Activated CD4-positive, alpha-beta T cell treated with anti-CD3 and anti-CD28 coated beads, Interleukin-2, amount 10 ng/mL, durations not matched to agents 24 days and 14 days (primary cell): ENCODE measurements around the gene FHOD1. TPM values are rescaled to one million over a fixed set of nuclear protein-coding genes. Genes with fewer than 3 reads are reported as not detected.
A peak's percentile ranks its signal among the peaks of the same experiment; 100 is the strongest.

Experiments
- DNase-seq: peaks from one replicate; pipeline ENCODE4 v3.0.0; 2022
- H3K27ac Mint-ChIP-seq: one replicate; pipeline ENCODE4 v1.8.0; 2022; ENCODE audit warnings: mild to moderate bottlenecking, mixed read lengths
- H3K27me3 Mint-ChIP-seq: one replicate; pipeline ENCODE4 v1.8.0; 2022; ENCODE audit warnings: mixed read lengths
- H3K36me3 Mint-ChIP-seq: one replicate; pipeline ENCODE4 v1.8.0; 2022; ENCODE audit warnings: low read depth, mild to moderate bottlenecking, mixed read lengths
- H3K4me1 Mint-ChIP-seq: one replicate; pipeline ENCODE4 v1.8.0; 2021; ENCODE audit warnings: mixed read lengths
- H3K4me3 Mint-ChIP-seq: one replicate; pipeline ENCODE4 v1.8.0; 2022; ENCODE audit warnings: mild to moderate bottlenecking, moderate library complexity, mixed read lengths
- H3K9me3 Mint-ChIP-seq: one replicate; pipeline ENCODE4 v1.8.0; 2021; ENCODE audit warnings: mixed read lengths
- intact Hi-C: fragments of 100-400 bp; cut with micrococcal nuclease; formaldehyde crosslinking; loops from one replicate; pipeline ENCODE4 v1.15.1; 2023
- total RNA-seq: library from RNA; stranded (reverse); gene quantifications from 2 replicates; pipeline ENCODE4 v1.2.3, GENCODE V29; 2022

Gene FHOD1
- total RNA-seq, 1 donor from 2014 or later = 128 TPM

- Mint-ChIP-seq H3K27me3 (no peaks in the 10 kb centered on the region), H3K4me1 (peaks cover 38% of the 10 kb centered on the region), H3K27ac (no peak overlapping the region)
These were observed 6.8 kb downstream of the FHOD1 start for GRCh38 chr16:67240506-67240905.

GRCh38 chr16:67238806-67239470 lies 8.3 kb downstream of the FHOD1 start:
- Mint-ChIP-seq H3K4me3 (no peak overlapping the region), H3K4me1 (peaks cover 23% of the 10 kb centered on the region), H3K9me3 (no peaks in the 10 kb centered on the region), H3K27ac (no peak overlapping the region), H3K27me3 (no peaks in the 10 kb centered on the region), H3K36me3 (peaks cover 51% of the 10 kb centered on the region)
- no peak for DNase-seq
- intact Hi-C loops = no loop called here

More at GRCh38 chr16:67240506-67240905, 6.8 kb downstream of the FHOD1 start:
- Mint-ChIP-seq H3K9me3 (no peaks in the 10 kb centered on the region), H3K4me3 (no peak overlapping the region), H3K36me3 (peaks cover 45% of the 10 kb centered on the region)
- intact Hi-C loops = loop anchor here (10.0 kb wide), 1 partner anchor 604 kb away; the partner anchor contains the start of genes CENPT, NUTF2 and THAP11
- no peak for DNase-seq

GRCh38 chr16:67238278-67238575 lies 9.1 kb downstream of the FHOD1 start:
- Mint-ChIP-seq H3K27ac (no peak overlapping the region), H3K4me3 (no peak overlapping the region), H3K4me1 (peaks cover 17% of the 10 kb centered on the region), H3K27me3 (no peaks in the 10 kb centered on the region), H3K36me3 (peaks cover 57% of the 10 kb centered on the region), H3K9me3 (no peaks in the 10 kb centered on the region)
- intact Hi-C loops = no loop called here
- DNase-seq = no peak

GRCh38 chr16:67237396-67238277 lies 9.6 kb downstream of the FHOD1 start:
- Mint-ChIP-seq H3K27ac (no peak overlapping the region), H3K9me3 (no peaks in the 10 kb centered on the region), H3K4me1 (peaks cover 16% of the 10 kb centered on the region), H3K27me3 (no peaks in the 10 kb centered on the region), H3K36me3 (peaks cover 59% of the 10 kb centered on the region), H3K4me3 (no peak overlapping the region)
- DNase-seq = no peak
- intact Hi-C loops = no loop called here

- no peaks in the 10 kb centered on the region for H3K27me3 Mint-ChIP-seq
- peaks cover 13% of the 10 kb centered on the region for H3K4me1 Mint-ChIP-seq
- no peaks in the 10 kb centered on the region for H3K9me3 Mint-ChIP-seq
- peak; percentile 95 for DNase-seq
- H3K4me3 Mint-ChIP-seq = peak overlapping the region; percentile 58
- H3K27ac Mint-ChIP-seq = peak overlapping the region; percentile 90
- peaks cover 58% of the 10 kb centered on the region for H3K36me3 Mint-ChIP-seq
- intact Hi-C loops = loop anchor here (1.0 kb wide), 2 partner anchors 8 to 9 kb away; partner anchors contain the start of gene TMEM208
These were observed 10.5 kb downstream of the FHOD1 start for GRCh38 chr16:67236563-67237395.

- intact Hi-C loops = loop anchor here (1.0 kb wide), 2 partner anchors 8 to 9 kb away; partner anchors contain the start of gene TMEM208
- Mint-ChIP-seq H3K4me1 (peaks cover 8% of the 10 kb centered on the region), H3K27me3 (no peaks in the 10 kb centered on the region), H3K9me3 (no peaks in the 10 kb centered on the region), H3K36me3 (peaks cover 60% of the 10 kb centered on the region), H3K27ac (peak overlapping the region; percentile 90), H3K4me3 (peak overlapping the region; percentile 58)
- no peak for DNase-seq
These were observed 11.3 kb downstream of the FHOD1 start for GRCh38 chr16:67235816-67236562.

- intact Hi-C loops = no loop called here
- Mint-ChIP-seq H3K4me3 (no peak overlapping the region), H3K4me1 (peaks cover 5% of the 10 kb centered on the region), H3K27ac (no peak overlapping the region), H3K9me3 (no peaks in the 10 kb centered on the region), H3K27me3 (no peaks in the 10 kb centered on the region), H3K36me3 (peaks cover 74% of the 10 kb centered on the region)
- DNase-seq = no peak
These were observed 13.1 kb downstream of the FHOD1 start for GRCh38 chr16:67234180-67234597.

- Mint-ChIP-seq H3K4me3 (no peak overlapping the region), H3K36me3 (peaks cover 76% of the 10 kb centered on the region), H3K4me1 (peaks cover 5% of the 10 kb centered on the region), H3K9me3 (no peaks in the 10 kb centered on the region), H3K27me3 (no peaks in the 10 kb centered on the region), H3K27ac (peak overlapping the region; percentile 20)
- DNase-seq = no peak
- intact Hi-C loops = no loop called here
These were observed 13.7 kb downstream of the FHOD1 start for GRCh38 chr16:67233596-67233995.

GRCh38 chr16:67230809-67231660 lies 16.2 kb downstream of the FHOD1 start:
- no peaks in the 10 kb centered on the region for H3K27me3 Mint-ChIP-seq
- H3K4me1 Mint-ChIP-seq = peaks cover 15% of the 10 kb centered on the region
- H3K36me3 Mint-ChIP-seq = peaks cover 69% of the 10 kb centered on the region
- no peak overlapping the region for H3K4me3 Mint-ChIP-seq
- H3K27ac Mint-ChIP-seq = no peak overlapping the region
- intact Hi-C loops = no loop called here
- H3K9me3 Mint-ChIP-seq = no peaks in the 10 kb centered on the region
- DNase-seq = no peak

- no peak overlapping the region for H3K27ac Mint-ChIP-seq
- no peaks in the 10 kb centered on the region for H3K27me3 Mint-ChIP-seq
- intact Hi-C loops = loop anchor here (2.0 kb wide), 1 partner anchor 431 kb away; the partner anchor contains the start of genes ACD and PARD6A
- H3K4me3 Mint-ChIP-seq = no peak overlapping the region
- H3K36me3 Mint-ChIP-seq = peaks cover 68% of the 10 kb centered on the region
- no peaks in the 10 kb centered on the region for H3K9me3 Mint-ChIP-seq
- H3K4me1 Mint-ChIP-seq = peaks cover 23% of the 10 kb centered on the region
- no peak for DNase-seq
These were observed 17.1 kb downstream of the FHOD1 start for GRCh38 chr16:67229906-67230808.

- intact Hi-C loops = loop anchor here (2.0 kb wide), 1 partner anchor 432 kb away; the partner anchor contains the start of genes ACD and PARD6A
- Mint-ChIP-seq H3K27me3 (no peaks in the 10 kb centered on the region), H3K4me3 (peak overlapping the region; percentile 98), H3K9me3 (no peaks in the 10 kb centered on the region), H3K36me3 (peaks cover 56% of the 10 kb centered on the region), H3K27ac (no peak overlapping the region), H3K4me1 (peaks cover 35% of the 10 kb centered on the region)
- no peak for DNase-seq
These were observed 18.4 kb downstream of the FHOD1 start for GRCh38 chr16:67228905-67229304.
